AG09309 (cell line): ENCODE results near the gene TRMT6.

Experiments
- DNase-seq: peaks from one replicate; pipeline ENCODE4 v3.0.0-alpha.2; 2010; ENCODE audit warnings: low read depth
- H3K4me3 ChIP-seq: 2 replicates; pipeline ENCODE4 v1.5.1; 2011; ENCODE audit warnings: mild to moderate bottlenecking, low read depth, low read length, moderate library complexity; ENCODE audit not compliant: control insufficient read depth
- CTCF ChIP-seq: IDR thresholded peaks from 2 replicates; pipeline ENCODE4 v1.5.1; 2011; ENCODE audit warnings: mild to moderate bottlenecking, low read depth, low read length, inconsistent platforms; ENCODE audit not compliant: insufficient read depth, control insufficient read depth; ENCODE audit errors: missing control alignments

The TRMT6 gene

GRCh38 chr20:5969348-5969935 is 19.1 kb upstream of the TRMT6 start:
- DNase-seq, result no peak

GRCh38 chr20:5968462-5968861 is 18.1 kb upstream of the TRMT6 start:
- no peak for DNase-seq
- TF ChIP-seq CTCF, result no peak
- no peak overlapping the region for H3K4me3 ChIP-seq

More at GRCh38 chr20:5969348-5969935, 19.1 kb upstream of the TRMT6 start:
- H3K4me3 ChIP-seq, result no peak overlapping the region
- TF ChIP-seq CTCF, result no peak

- no peak overlapping the region for H3K4me3 ChIP-seq
Observed at GRCh38 chr20:5967469-5967868, 17.1 kb upstream of the TRMT6 start.

DNA sequence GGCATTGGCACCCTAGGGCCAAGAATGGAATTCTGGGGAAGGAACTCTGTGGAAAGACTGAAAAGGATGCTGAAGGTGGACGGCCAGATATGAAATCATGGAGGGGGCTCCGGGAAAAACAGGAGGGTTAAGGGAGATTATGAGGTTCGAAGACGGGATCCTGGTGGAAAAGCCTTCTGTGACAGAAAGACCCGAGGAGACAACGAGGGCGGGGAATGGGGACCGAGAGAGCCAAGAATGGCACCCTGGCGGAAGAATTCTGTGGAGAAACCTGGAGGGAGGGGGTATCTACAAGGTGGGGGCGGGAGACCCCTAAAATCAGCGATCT is 426 bp downstream of the TRMT6 start:
- no peak for DNase-seq
- H3K4me3 ChIP-seq, result peak overlapping the region; percentile 80
- TF ChIP-seq CTCF, result no peak

More at GRCh38 chr20:5967469-5967868, 17.1 kb upstream of the TRMT6 start:
- TF ChIP-seq CTCF, result no peak
- DNase-seq, result no peak

DNA sequence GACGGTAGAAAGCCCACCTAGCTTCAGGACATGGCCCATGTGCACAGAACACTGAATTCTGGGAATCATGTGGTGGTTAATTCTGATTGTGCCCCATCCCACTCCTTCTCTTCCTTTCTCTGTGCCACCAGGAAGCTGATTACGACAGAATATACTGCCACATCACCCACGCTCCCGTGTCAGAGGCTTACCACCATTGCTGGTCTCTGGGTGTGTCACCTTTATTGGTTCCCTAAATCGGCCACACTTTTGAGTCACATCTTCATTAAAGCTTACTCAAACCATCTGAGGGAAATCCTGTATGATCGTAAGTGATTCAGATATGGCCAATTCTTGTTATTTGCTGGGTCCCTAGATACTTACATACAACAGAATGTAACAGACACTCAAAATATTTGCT is 3.1 kb downstream of the TRMT6 start:
- no peak overlapping the region for H3K4me3 ChIP-seq
- DNase-seq, result no peak
- TF ChIP-seq CTCF, result no peak

- TF ChIP-seq CTCF, result no peak
- DNase-seq, result peak; percentile 10
- H3K4me3 ChIP-seq, result no peak overlapping the region
Observed at GRCh38 chr20:5945963-5946362, 4.4 kb downstream of the TRMT6 start.
